ENCODE results near the gene CRB1. TPM values are rescaled to one million over a fixed set of nuclear protein-coding genes. Genes with fewer than 3 reads are reported as not detected.

Gene CRB1
- total RNA-seq, 1 experiment from 2014 or later: not detected

DNA sequence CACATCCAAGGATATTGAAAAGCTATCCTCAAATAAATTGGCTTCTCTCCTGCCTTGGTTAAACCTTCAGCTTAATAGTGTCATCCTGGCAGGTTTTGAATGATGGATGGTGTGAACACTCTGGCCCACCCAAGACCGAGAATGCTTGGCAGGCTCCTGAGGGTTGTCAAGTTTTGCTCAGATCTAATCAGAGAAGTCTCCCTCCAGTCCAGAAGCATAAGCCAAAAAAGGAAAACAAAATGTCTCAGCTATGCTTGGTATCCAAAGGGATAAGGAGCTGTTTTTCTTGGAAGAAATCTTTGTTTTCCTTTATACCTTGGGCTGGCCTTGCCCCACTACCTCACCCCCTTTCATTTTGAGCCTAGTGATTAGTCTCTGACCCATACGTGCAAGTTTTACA, 172.7 kb downstream of the CRB1 start:
- Histone ChIP-seq H4K91ac (ENCODE audit: insufficient read length, low read depth, low read length) (no peak overlapping the region), H2BK120ac (ENCODE audit: low read depth, low read length, poor library complexity, severe bottlenecking) (no peak overlapping the region), H3K23me2 (ENCODE audit: insufficient read length, low read depth, low read length, poor library complexity, severe bottlenecking) (no peaks in the 10 kb centered on the region), H3K18ac (ENCODE audit: insufficient read length, low read depth, low read length) (no peak overlapping the region), H3K9me3 (ENCODE audit: control insufficient read depth, low read depth, low read length) (no peaks in the 10 kb centered on the region), H3T11ph (ENCODE audit: low read length) (no peak overlapping the region), H2BK20ac (ENCODE audit: low read depth, low read length, poor library complexity, severe bottlenecking) (no peak overlapping the region), H3K27me3 (ENCODE audit: insufficient read depth, low read length) (no peaks in the 10 kb centered on the region), H2BK5ac (ENCODE audit: insufficient read length, low read length) (peak overlapping the region; percentile 55), H2AK5ac (ENCODE audit: insufficient read length, low read length) (no peak overlapping the region), H3K4ac (ENCODE audit: low read depth, low read length) (no peak overlapping the region), H2AFZ (ENCODE audit: low read length) (no peak overlapping the region), H3K79me1 (ENCODE audit: insufficient read depth, low read depth, low read length, poor library complexity, severe bottlenecking) (no peaks in the 10 kb centered on the region), H4K5ac (ENCODE audit: insufficient read length, low read depth, low read length) (no peak overlapping the region), H3K56ac (ENCODE audit: insufficient read length, low read depth, low read length) (no peak overlapping the region), H2BK12ac (ENCODE audit: insufficient read length, low read depth, low read length) (no peak overlapping the region), H4K20me1 (ENCODE audit: control insufficient read depth, insufficient read depth, insufficient read length) (no peaks in the 10 kb centered on the region), H3K79me2 (ENCODE audit: insufficient read depth, low read length) (no peaks in the 10 kb centered on the region), H3K27ac (ENCODE audit: insufficient read length, low read depth, low read length) (no peak overlapping the region), H3K23ac (ENCODE audit: insufficient read length, low read depth, low read length) (no peak overlapping the region), H3K14ac (ENCODE audit: insufficient read depth, low read length) (no peak overlapping the region), H3K4me2 (ENCODE audit: insufficient read depth, insufficient read length, low read length) (no peak overlapping the region), H4K8ac (replicated peaks; ENCODE audit: insufficient read length, low read depth, low read length) (no peak overlapping the region), H2BK15ac (ENCODE audit: low read depth, low read length) (no peak overlapping the region), H3K9ac (ENCODE audit: extremely low read depth, insufficient read length, low read length) (no peak overlapping the region), H3K4me1 (ENCODE audit: insufficient read depth, low read length) (peaks cover 19% of the 10 kb centered on the region; the same call in 1 of the 2 replicates)
- no peaks in the 10 kb centered on the region for H3K9me3 Mint-ChIP-seq
- TF ChIP-seq, protein P1, sequence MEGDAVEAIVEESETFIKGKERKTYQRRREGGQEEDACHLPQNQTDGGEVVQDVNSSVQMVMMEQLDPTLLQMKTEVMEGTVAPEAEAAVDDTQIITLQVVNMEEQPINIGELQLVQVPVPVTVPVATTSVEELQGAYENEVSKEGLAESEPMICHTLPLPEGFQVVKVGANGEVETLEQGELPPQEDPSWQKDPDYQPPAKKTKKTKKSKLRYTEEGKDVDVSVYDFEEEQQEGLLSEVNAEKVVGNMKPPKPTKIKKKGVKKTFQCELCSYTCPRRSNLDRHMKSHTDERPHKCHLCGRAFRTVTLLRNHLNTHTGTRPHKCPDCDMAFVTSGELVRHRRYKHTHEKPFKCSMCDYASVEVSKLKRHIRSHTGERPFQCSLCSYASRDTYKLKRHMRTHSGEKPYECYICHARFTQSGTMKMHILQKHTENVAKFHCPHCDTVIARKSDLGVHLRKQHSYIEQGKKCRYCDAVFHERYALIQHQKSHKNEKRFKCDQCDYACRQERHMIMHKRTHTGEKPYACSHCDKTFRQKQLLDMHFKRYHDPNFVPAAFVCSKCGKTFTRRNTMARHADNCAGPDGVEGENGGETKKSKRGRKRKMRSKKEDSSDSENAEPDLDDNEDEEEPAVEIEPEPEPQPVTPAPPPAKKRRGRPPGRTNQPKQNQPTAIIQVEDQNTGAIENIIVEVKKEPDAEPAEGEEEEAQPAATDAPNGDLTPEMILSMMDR (conservative IDR thresholded peaks at IDR 0.05): no peak
- no peak overlapping the region for H3K4me3 Mint-ChIP-seq
- WGBS (ENCODE audit: extremely low coverage, insufficient read length, low lambda C conversion rate): no CpG with 5 or more reads among the region's 2 CpGs
- H3K27ac Mint-ChIP-seq: no peak overlapping the region
- no peak for DNase-seq
- peaks cover 57 to 63% of the 10 kb centered on the region in 2 experiments for H3K4me1 Mint-ChIP-seq
- H3K36me3 Mint-ChIP-seq (ENCODE audit: insufficient read depth in 1 of 3, low read depth in 3 of 3): no peaks in the 10 kb centered on the region
- H3K27me3 Mint-ChIP-seq (ENCODE audit: low read depth): no peaks in the 10 kb centered on the region
